Stimulated activated CD4-positive, alpha-beta T cell treated with anti-CD3 and anti-CD28 coated beads, TNF-alpha, amount 100 ng/mL, for 24 hours (primary cell): Measurements from ENCODE around the gene FAM81B.

Experiments used
- DNase-seq, 3 experiments: peaks; one replicate each; pipeline ENCODE4 v3.0.0-alpha.2; 2020; ENCODE audit warnings: low read depth in 3 of 3

The FAM81B gene

GRCh38 chr5:95401626-95402025 is 10.5 kb downstream of the FAM81B start:
- DNase-seq = no peak

GRCh38 chr5:95403996-95404395 is 12.8 kb downstream of the FAM81B start:
- DNase-seq = no peak

GRCh38 chr5:95406426-95407090 is 15.4 kb downstream of the FAM81B start:
- DNase-seq = no peak

- DNase-seq = no peak
Measured at GRCh38 chr5:95410279-95410678, 19.1 kb downstream of the FAM81B start.

GRCh38 chr5:95411474-95411873 is 20.3 kb downstream of the FAM81B start:
- DNase-seq = no peak

GRCh38 chr5:95414451-95414850 is 23.3 kb downstream of the FAM81B start:
- DNase-seq = no peak

- no peak for DNase-seq
Measured at GRCh38 chr5:95417971-95418370, 26.8 kb downstream of the FAM81B start.

GRCh38 chr5:95422838-95423237 is 31.7 kb downstream of the FAM81B start:
- no peak for DNase-seq

- DNase-seq = no peak
Measured at GRCh38 chr5:95424016-95424415, 32.9 kb downstream of the FAM81B start.

GRCh38 chr5:95424526-95424925 is 33.4 kb downstream of the FAM81B start:
- no peak for DNase-seq

GRCh38 chr5:95426227-95426626 is 35.1 kb downstream of the FAM81B start:
- DNase-seq = no peak

GRCh38 chr5:95432779-95433178 is 41.6 kb downstream of the FAM81B start:
- no peak for DNase-seq

GRCh38 chr5:95439801-95440493 is 48.8 kb downstream of the FAM81B start:
- no peak for DNase-seq

GRCh38 chr5:95440825-95441224 is 49.7 kb downstream of the FAM81B start:
- no peak for DNase-seq

- DNase-seq = no peak
Measured at GRCh38 chr5:95441636-95442035, 50.5 kb downstream of the FAM81B start.

- no peak for DNase-seq
Measured at GRCh38 chr5:95445442-95445841, 54.3 kb downstream of the FAM81B start.

GRCh38 chr5:95445995-95446394 is 54.8 kb downstream of the FAM81B start:
- no peak for DNase-seq

- DNase-seq = no peak
Measured at GRCh38 chr5:95446560-95447221, 55.5 kb downstream of the FAM81B start.

- no peak for DNase-seq
Measured at GRCh38 chr5:95447961-95448360, 56.8 kb downstream of the FAM81B start.

GRCh38 chr5:95448789-95449188 is 57.6 kb downstream of the FAM81B start:
- DNase-seq = no peak

- DNase-seq = no peak
Measured at GRCh38 chr5:95449460-95449859, 58.3 kb downstream of the FAM81B start.

GRCh38 chr5:95454536-95454935 is 63.4 kb downstream of the FAM81B start:
- no peak for DNase-seq

- no peak for DNase-seq
Measured at GRCh38 chr5:95460665-95461064, 69.5 kb downstream of the FAM81B start.
